H9 (cell line): ENCODE data around the gene STX5. TPM values are rescaled to one million over a fixed set of nuclear protein-coding genes. Genes with fewer than 3 reads are reported as not detected.
"Not testable (repeated sequence)": the region's sequence is repeated elsewhere in the genome, so short reads cannot be mapped to it uniquely, and the experiment has no call there.

Experiments
- DNase-seq: peaks from one replicate; pipeline ENCODE4 v3.0.0-alpha.2; 2017
- H2AFZ ChIP-seq: one replicate; pipeline ENCODE4 v1.6.1; 2013; ENCODE audit warnings: mild to moderate bottlenecking, low read length, control low read depth, moderate library complexity
- H2AK5ac ChIP-seq: 2 replicates; pipeline ENCODE4 v1.6.1; 2013; ENCODE audit warnings: low read length, control low read depth, mixed read lengths; ENCODE audit not compliant: insufficient read length
- H2BK120ac ChIP-seq: one replicate; pipeline ENCODE4 v1.6.1; 2013; ENCODE audit warnings: low read depth, mild to moderate bottlenecking, low read length, control low read depth, inconsistent platforms; ENCODE audit not compliant: poor library complexity, severe bottlenecking
- H2BK12ac ChIP-seq: 2 replicates; pipeline ENCODE4 v1.6.1; 2013; ENCODE audit warnings: low read length, control low read depth, mixed read lengths, low read depth; ENCODE audit not compliant: insufficient read length
- H2BK15ac ChIP-seq: 2 replicates; pipeline ENCODE4 v1.6.1; 2013; ENCODE audit warnings: low read depth, low read length, control low read depth
- H2BK20ac ChIP-seq: one replicate; pipeline ENCODE4 v1.6.1; 2013; ENCODE audit warnings: low read depth, mild to moderate bottlenecking, low read length, control low read depth, inconsistent platforms; ENCODE audit not compliant: poor library complexity, severe bottlenecking
- H2BK5ac ChIP-seq: 2 replicates; pipeline ENCODE4 v1.6.1; 2013; ENCODE audit warnings: low read length, control low read depth, mixed read lengths; ENCODE audit not compliant: insufficient read length
- H3K14ac ChIP-seq: 2 replicates; pipeline ENCODE4 v1.6.1; 2013; ENCODE audit warnings: low read length, control low read depth; ENCODE audit not compliant: insufficient read depth
- H3K18ac ChIP-seq: 2 replicates; pipeline ENCODE4 v1.6.1; 2013; ENCODE audit warnings: low read depth, mild to moderate bottlenecking, mixed read lengths, low read length, control low read depth; ENCODE audit not compliant: insufficient read length
- H3K23ac ChIP-seq: 2 replicates; pipeline ENCODE4 v1.6.1; 2013; ENCODE audit warnings: low read length, control low read depth, mixed read lengths, low read depth; ENCODE audit not compliant: insufficient read length
- H3K23me2 ChIP-seq: 2 replicates; pipeline ENCODE4 v1.6.1; 2013; ENCODE audit warnings: low read depth, mild to moderate bottlenecking, mixed read lengths, low read length, control low read depth; ENCODE audit not compliant: insufficient read length, poor library complexity, severe bottlenecking
- H3K27ac ChIP-seq: 2 replicates; pipeline ENCODE4 v1.5.1; 2013; ENCODE audit warnings: low read length, control low read depth, mixed read lengths, low read depth; ENCODE audit not compliant: insufficient read length
- H3K27me3 ChIP-seq: 2 replicates; pipeline ENCODE4 v1.6.1; 2013; ENCODE audit warnings: low read length, control low read depth, inconsistent platforms; ENCODE audit not compliant: insufficient read depth
- H3K4ac ChIP-seq: 2 replicates; pipeline ENCODE4 v1.6.1; 2013; ENCODE audit warnings: low read depth, mild to moderate bottlenecking, control low read depth, inconsistent platforms, low read length, moderate library complexity
- H3K4me1 ChIP-seq: 2 replicates; pipeline ENCODE4 v1.6.1; 2013; ENCODE audit warnings: low read length, control low read depth, inconsistent platforms; ENCODE audit not compliant: insufficient read depth
- H3K4me2 ChIP-seq: 2 replicates; pipeline ENCODE4 v1.6.1; 2013; ENCODE audit warnings: low read length, control low read depth, mixed read lengths; ENCODE audit not compliant: insufficient read length, insufficient read depth
- H3K56ac ChIP-seq: 2 replicates; pipeline ENCODE4 v1.6.1; 2013; ENCODE audit warnings: low read depth, mild to moderate bottlenecking, mixed read lengths, low read length, control low read depth; ENCODE audit not compliant: insufficient read length
- H3K79me1 ChIP-seq: 2 replicates; pipeline ENCODE4 v1.6.1; 2013; ENCODE audit warnings: low read depth, mild to moderate bottlenecking, moderate library complexity, low read length, control low read depth, inconsistent platforms; ENCODE audit not compliant: insufficient read depth, poor library complexity, severe bottlenecking
- H3K79me2 ChIP-seq: 2 replicates; pipeline ENCODE4 v1.6.1; 2013; ENCODE audit warnings: low read length, control low read depth, inconsistent platforms; ENCODE audit not compliant: insufficient read depth
- H3K9ac ChIP-seq: 2 replicates; pipeline ENCODE4 v1.6.1; 2013; ENCODE audit warnings: low read length, control low read depth, mixed read lengths; ENCODE audit not compliant: insufficient read length; ENCODE audit errors: extremely low read depth
- H3K9me3 ChIP-seq: one replicate; pipeline ENCODE4 v1.6.1; 2013; ENCODE audit warnings: low read depth, low read length, inconsistent platforms; ENCODE audit not compliant: control insufficient read depth
- H3T11ph ChIP-seq: one replicate; pipeline ENCODE4 v1.6.1; 2013; ENCODE audit warnings: mild to moderate bottlenecking, low read length, control low read depth, inconsistent platforms
- H4K20me1 ChIP-seq: one replicate; pipeline ENCODE4 v1.6.1; 2013; ENCODE audit not compliant: control insufficient read depth, insufficient read length, insufficient read depth
- H4K5ac ChIP-seq: 2 replicates; pipeline ENCODE4 v1.6.1; 2013; ENCODE audit warnings: low read depth, mild to moderate bottlenecking, mixed read lengths, low read length, control low read depth; ENCODE audit not compliant: insufficient read length
- H4K8ac ChIP-seq: replicated peaks from 2 replicates; pipeline ENCODE4 v1.6.1; 2013; ENCODE audit warnings: low read length, control low read depth, mixed read lengths, low read depth; ENCODE audit not compliant: insufficient read length
- H4K91ac ChIP-seq: 2 replicates; pipeline ENCODE4 v1.6.1; 2013; ENCODE audit warnings: low read depth, mild to moderate bottlenecking, moderate library complexity, mixed read lengths, low read length, control low read depth; ENCODE audit not compliant: insufficient read length
- H3K27ac Mint-ChIP-seq, 3 experiments: 2 replicates in 2 of 3; 3 replicates in 1 of 3; pipeline ENCODE4 v1.8.0; 2020 to 2021; ENCODE audit warnings: mixed read lengths in 3 of 3, mild to moderate bottlenecking in 1 of 3, moderate library complexity in 1 of 3
- H3K27me3 Mint-ChIP-seq: 2 replicates; pipeline ENCODE4 v1.8.0; 2021; ENCODE audit warnings: low read depth, mild to moderate bottlenecking, moderate library complexity, mixed read lengths
- H3K36me3 Mint-ChIP-seq, 3 experiments: 2 replicates in 2 of 3; 3 replicates in 1 of 3; pipeline ENCODE4 v1.8.0; 2020 to 2021; ENCODE audit warnings: low read depth in 3 of 3, mixed read lengths in 3 of 3; ENCODE audit not compliant: insufficient read depth in 1 of 3
- H3K4me1 Mint-ChIP-seq, 2 experiments: 2 replicates each; pipeline ENCODE4 v1.8.0; 2020; ENCODE audit warnings: mixed read lengths in 2 of 2
- H3K4me3 Mint-ChIP-seq, 2 experiments: 2 replicates in 1 of 2; 3 replicates in 1 of 2; pipeline ENCODE4 v1.8.0; 2020 to 2021; ENCODE audit warnings: mild to moderate bottlenecking in 2 of 2, mixed read lengths in 2 of 2, moderate library complexity in 1 of 2
- H3K9me3 Mint-ChIP-seq, 2 experiments: 2 replicates in 1 of 2; 3 replicates in 1 of 2; pipeline ENCODE4 v1.8.0; 2020; ENCODE audit warnings: mild to moderate bottlenecking in 2 of 2, mixed read lengths in 2 of 2, moderate library complexity in 1 of 2
- WGBS: extraction: QIAGEN DNeasy Blood & Tissue Kit; methylation state at CpG from one replicate; pipeline ENCODE4 v1.1.7; 2013; ENCODE audit warnings: missing lambda C conversion rate, low lambda C conversion rate, mixed read lengths; ENCODE audit not compliant: insufficient read length; ENCODE audit errors: extremely low coverage; 5-methylcytosine and 5-hydroxymethylcytosine counted together
- total RNA-seq: library from RNA; stranded (reverse); gene quantifications from 2 replicates; pipeline ENCODE4 v1.2.1, GENCODE V29; 2021
- TF ChIP-seq, protein P1 (sequence below): fragments of 200-600 bp; sonication (generic); conservative IDR thresholded peaks from 3 replicates; pipeline ENCODE4 v1.8.0; 2021; ENCODE audit warnings: antibody characterized with exemption, mild to moderate bottlenecking

STX5 gene
- total RNA-seq, 1 experiment from 2014 or later: 33.5 TPM

DNA sequence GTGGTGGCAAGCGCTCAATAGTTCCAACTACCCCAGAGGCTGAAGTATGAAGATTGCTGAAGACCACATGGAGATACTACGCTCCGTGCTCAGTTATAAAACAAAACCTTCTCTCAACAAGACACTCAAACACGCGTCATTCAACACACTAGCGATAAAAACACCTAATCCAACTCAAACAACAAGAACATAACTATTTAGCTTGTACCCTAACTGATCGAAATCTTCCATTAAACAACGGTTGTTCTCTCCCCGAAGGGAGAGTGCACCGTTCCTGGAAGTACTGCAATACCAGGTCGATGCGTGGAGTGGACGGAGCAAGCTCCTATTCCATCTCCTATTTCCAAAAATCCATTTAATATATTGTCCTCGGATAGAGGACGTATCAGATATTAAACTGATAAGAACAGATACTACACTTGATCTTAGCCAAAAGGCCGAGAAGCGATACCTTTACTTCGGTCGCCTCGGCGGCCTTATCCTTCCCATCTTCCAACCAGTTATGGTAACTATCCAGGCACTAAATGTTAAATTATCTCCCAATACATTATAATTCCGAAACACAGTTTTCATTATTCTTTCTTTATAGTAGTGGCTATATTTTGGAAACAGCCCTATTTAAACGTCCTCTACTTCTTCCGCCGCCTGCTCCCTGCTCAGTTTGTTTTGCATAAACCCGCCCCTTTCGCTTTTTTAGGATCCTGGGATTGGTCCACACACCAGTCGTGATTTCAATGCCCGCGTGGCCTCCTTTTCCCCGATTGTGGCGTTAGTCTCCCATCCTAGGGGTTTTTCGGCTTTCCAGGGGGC, 9.7 kb upstream of the STX5 start:
- Histone ChIP-seq H3K23ac (no peak overlapping the region), H2AFZ (no peak overlapping the region), H3T11ph (no peak overlapping the region), H4K8ac (no peak overlapping the region), H4K91ac (no peak overlapping the region), H2BK15ac (no peak overlapping the region), H3K56ac (no peak overlapping the region), H3K79me2 (peaks cover 9% of the 10 kb centered on the region; the same call in 1 of the 2 replicates), H3K27ac (peak overlapping the region; percentile 80), H2BK5ac (no peak overlapping the region), H2AK5ac (no peak overlapping the region), H3K4me1 (no peaks in the 10 kb centered on the region), H3K18ac (peak overlapping the region; percentile 91), H3K23me2 (peaks cover 18% of the 10 kb centered on the region), H3K4ac (no peak overlapping the region; the same call in 1 of the 2 replicates), H3K14ac (peak overlapping the region; percentile 92; the same call in 1 of the 2 replicates), H2BK20ac (no peak overlapping the region), H2BK120ac (peak overlapping the region; percentile 74), H4K20me1 (no peaks in the 10 kb centered on the region), H3K79me1 (peaks cover 3% of the 10 kb centered on the region), H3K27me3 (no peaks in the 10 kb centered on the region), H3K4me2 (peak overlapping the region; percentile 63), H4K5ac (no peak overlapping the region), H3K9ac (peak overlapping the region; percentile 50), H2BK12ac (no peak overlapping the region), H3K9me3 (no peaks in the 10 kb centered on the region)
- DNase-seq: peak; percentile 93
- TF ChIP-seq, protein P1, sequence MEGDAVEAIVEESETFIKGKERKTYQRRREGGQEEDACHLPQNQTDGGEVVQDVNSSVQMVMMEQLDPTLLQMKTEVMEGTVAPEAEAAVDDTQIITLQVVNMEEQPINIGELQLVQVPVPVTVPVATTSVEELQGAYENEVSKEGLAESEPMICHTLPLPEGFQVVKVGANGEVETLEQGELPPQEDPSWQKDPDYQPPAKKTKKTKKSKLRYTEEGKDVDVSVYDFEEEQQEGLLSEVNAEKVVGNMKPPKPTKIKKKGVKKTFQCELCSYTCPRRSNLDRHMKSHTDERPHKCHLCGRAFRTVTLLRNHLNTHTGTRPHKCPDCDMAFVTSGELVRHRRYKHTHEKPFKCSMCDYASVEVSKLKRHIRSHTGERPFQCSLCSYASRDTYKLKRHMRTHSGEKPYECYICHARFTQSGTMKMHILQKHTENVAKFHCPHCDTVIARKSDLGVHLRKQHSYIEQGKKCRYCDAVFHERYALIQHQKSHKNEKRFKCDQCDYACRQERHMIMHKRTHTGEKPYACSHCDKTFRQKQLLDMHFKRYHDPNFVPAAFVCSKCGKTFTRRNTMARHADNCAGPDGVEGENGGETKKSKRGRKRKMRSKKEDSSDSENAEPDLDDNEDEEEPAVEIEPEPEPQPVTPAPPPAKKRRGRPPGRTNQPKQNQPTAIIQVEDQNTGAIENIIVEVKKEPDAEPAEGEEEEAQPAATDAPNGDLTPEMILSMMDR: no peak
- no CpG with 5 or more reads among the region's 33 CpGs for WGBS
- peaks cover 0 to 9% of the 10 kb centered on the region in 2 experiments; a peak in 3 of 5 replicates for H3K9me3 Mint-ChIP-seq
- H3K4me3 Mint-ChIP-seq: no peak overlapping the region
- peaks cover 11 to 19% of the 10 kb centered on the region in 2 experiments for H3K4me1 Mint-ChIP-seq
- peaks cover 12 to 20% (median 17%) of the 10 kb centered on the region in 3 experiments; a peak in 6 of 7 replicates for H3K36me3 Mint-ChIP-seq
- H3K27ac Mint-ChIP-seq: no peak overlapping the region
- no peaks in the 10 kb centered on the region; the same call in 1 of the 2 replicates for H3K27me3 Mint-ChIP-seq

DNA sequence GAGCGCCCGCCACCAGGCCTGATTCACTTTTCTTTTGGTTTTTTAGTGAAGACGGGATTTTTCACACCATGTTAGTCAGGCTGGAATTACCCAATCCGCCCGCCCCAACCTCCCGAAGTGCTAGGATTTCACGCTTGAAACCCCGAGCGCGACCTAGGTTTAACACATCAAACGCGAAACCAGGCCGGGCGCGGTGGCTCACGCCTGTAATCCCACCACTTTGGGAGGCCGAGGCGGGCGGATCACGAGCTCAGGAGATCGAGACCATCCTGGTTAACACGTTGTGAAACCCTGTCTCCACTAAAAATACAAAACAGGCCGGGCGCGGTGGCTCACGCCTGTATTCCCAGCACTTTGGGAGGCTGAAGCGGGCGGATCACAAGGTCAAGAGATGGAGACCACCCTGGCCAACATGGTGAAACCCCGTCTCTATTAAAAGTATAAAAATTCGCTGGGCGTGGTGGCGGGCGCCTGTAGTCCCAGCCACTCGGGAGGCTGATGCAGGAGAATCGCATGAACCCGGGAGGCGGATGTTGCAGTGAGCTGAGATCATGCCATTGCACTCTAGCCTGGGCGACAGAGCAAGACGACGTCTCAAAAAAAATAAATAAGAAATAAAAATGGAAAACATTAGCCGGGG, 9.0 kb upstream of the STX5 start:
- H2AFZ ChIP-seq, H3T11ph ChIP-seq, H2BK20ac ChIP-seq, H3K4me3 Mint-ChIP-seq, H4K8ac ChIP-seq, H2BK15ac ChIP-seq, H3K27ac Mint-ChIP-seq, H3K9me3 Mint-ChIP-seq, H3K4ac ChIP-seq, H2AK5ac ChIP-seq, H3K56ac ChIP-seq, H3K27me3 Mint-ChIP-seq, H3K9me3 ChIP-seq, H2BK120ac ChIP-seq, H2BK12ac ChIP-seq, H3K79me2 ChIP-seq, H3K79me1 ChIP-seq, H4K20me1 ChIP-seq, H3K27me3 ChIP-seq, H2BK5ac ChIP-seq, H3K4me1 ChIP-seq, H3K23ac ChIP-seq, H4K91ac ChIP-seq, H4K5ac ChIP-seq: not testable (repeated sequence)
- H3K4me2 ChIP-seq: peak overlapping the region; percentile 57
- H3K27ac ChIP-seq: peak overlapping the region; percentile 97
- peak overlapping the region; percentile 77 for H3K18ac ChIP-seq
- Mint-ChIP-seq H3K36me3 (peaks cover 16 to 27% (median 25%) of the 10 kb centered on the region in 3 experiments; a peak in 6 of 7 replicates), H3K4me1 (peaks cover 11 to 19% of the 10 kb centered on the region in 2 experiments)
- peak overlapping the region; percentile 92 for H3K9ac ChIP-seq
- DNase-seq: peak; percentile 75
- H3K14ac ChIP-seq: peak overlapping the region; percentile 41; the same call in 1 of the 2 replicates
- H3K23me2 ChIP-seq: peaks cover 18% of the 10 kb centered on the region
- WGBS: no CpG with 5 or more reads among the region's 41 CpGs
